ENCODE results near the gene SLC17A5. TPM values are rescaled to one million over a fixed set of nuclear protein-coding genes. Genes with fewer than 3 reads are reported as not detected.

Gene SLC17A5
- total RNA-seq, 4 donors from 2014 or later, result 15.0 to 17.9 (median 16.2) TPM

DNA sequence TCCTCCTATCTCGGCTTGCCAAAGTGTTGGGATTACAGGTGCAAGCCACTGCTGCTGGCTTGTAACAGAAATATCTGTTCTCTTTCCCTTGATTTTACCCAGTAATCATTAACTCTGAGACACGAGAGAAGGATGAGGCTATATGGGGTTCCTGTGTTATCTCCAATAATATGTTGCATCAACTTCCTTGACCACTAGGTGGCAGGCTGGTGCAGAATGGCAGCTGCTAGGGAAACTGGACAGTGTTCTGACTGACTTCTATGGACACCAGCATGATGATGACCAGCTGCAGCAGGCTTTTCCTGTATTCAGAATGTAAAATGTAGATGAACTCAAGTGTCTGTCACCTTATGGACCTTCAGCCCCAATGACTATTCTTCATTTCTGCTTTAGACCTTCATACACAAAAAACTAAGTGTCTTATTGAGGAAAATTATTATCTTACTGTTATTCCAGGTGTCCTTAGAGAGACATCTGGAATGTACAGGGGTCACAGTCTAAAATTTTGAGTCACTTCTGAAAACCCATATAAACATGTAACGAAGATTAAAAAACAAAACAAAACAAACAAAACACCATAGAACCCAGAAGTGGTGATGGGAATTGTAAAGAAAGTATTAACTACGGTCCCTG lies 21.8 kb upstream of the SLC17A5 start:
- peak; percentile 94 for DNase-seq (ENCODE audit: extremely low spot score)
- no peaks in the 10 kb centered on the region for H3K9me3 ChIP-seq
- H3K4me3 ChIP-seq, result no peak overlapping the region
- intact Hi-C loops (cut with DNase I), result loop anchor here (1.0 to 5.0 kb wide), 2 partner anchors 58 to 1537 kb away; no protein-coding TSS in a partner anchor
- WGBS, result 44% methylated on average over 4 of the region's 4 CpGs
- H3K4me1 ChIP-seq, result peaks cover 0 to 3% (median 0%) of the 10 kb centered on the region in 4 donors
- H3K27ac ChIP-seq (replicated peaks in 1 of 4), result no peak overlapping the region
- no peaks in the 10 kb centered on the region for H3K27me3 ChIP-seq
- no peak for TF ChIP-seq EP300 (IDR thresholded peaks at IDR 0.05)
- TF ChIP-seq, protein P1, sequence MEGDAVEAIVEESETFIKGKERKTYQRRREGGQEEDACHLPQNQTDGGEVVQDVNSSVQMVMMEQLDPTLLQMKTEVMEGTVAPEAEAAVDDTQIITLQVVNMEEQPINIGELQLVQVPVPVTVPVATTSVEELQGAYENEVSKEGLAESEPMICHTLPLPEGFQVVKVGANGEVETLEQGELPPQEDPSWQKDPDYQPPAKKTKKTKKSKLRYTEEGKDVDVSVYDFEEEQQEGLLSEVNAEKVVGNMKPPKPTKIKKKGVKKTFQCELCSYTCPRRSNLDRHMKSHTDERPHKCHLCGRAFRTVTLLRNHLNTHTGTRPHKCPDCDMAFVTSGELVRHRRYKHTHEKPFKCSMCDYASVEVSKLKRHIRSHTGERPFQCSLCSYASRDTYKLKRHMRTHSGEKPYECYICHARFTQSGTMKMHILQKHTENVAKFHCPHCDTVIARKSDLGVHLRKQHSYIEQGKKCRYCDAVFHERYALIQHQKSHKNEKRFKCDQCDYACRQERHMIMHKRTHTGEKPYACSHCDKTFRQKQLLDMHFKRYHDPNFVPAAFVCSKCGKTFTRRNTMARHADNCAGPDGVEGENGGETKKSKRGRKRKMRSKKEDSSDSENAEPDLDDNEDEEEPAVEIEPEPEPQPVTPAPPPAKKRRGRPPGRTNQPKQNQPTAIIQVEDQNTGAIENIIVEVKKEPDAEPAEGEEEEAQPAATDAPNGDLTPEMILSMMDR (IDR thresholded peaks at IDR 0.05), result peak; percentile 83 to 90 (median 87)
- no peaks in the 10 kb centered on the region for H3K36me3 ChIP-seq

DNA sequence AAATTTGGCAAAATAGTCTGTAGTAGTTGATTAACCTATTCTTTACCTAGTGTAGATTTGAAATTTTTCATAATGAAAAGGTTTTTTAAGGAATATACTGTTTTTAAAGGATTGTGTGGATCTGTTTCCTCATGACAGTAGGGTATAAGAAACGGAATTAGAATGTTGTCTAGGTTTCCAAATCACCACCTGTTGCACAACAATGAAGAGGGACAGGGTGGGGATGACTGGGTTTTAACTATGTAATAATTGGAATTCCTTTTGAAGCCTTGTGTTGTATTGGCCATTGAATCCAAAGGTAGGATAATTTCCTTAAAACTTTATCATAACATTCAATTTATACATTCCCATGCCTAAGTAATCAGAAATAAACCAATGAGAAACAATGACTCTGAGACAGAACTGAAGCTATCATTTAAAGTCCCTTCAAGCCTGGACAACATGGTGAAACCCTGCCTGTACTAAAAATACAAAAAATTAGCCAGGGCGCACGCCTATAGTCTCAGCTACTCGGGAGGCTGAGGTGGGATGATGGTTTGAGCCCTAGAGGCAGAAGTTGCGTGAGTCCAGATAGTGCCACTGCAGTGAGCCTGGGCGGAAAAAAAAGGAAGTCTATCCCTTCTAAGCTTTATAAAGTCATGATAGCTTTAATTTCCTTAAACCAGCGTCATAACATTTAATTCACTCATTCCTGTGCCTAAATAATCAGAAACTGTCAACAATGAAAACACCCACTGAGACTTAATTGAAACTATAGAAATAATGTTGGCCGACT lies 18.3 kb upstream of the SLC17A5 start:
- peaks cover 0 to 3% (median 0%) of the 10 kb centered on the region in 4 donors for H3K4me1 ChIP-seq
- intact Hi-C loops (cut with DNase I), result no loop called here
- WGBS, result 86% methylated on average over 8 of the region's 8 CpGs
- H3K27me3 ChIP-seq, result no peaks in the 10 kb centered on the region
- no peak for DNase-seq (ENCODE audit: extremely low spot score)
- H3K36me3 ChIP-seq, result no peaks in the 10 kb centered on the region
- H3K4me3 ChIP-seq, result no peak overlapping the region
- TF ChIP-seq POLR2AphosphoS5 (IDR thresholded peaks at IDR 0.05) (no peak), POLR2A (IDR thresholded peaks at IDR 0.05; ENCODE audit: low read depth) (no peak), EP300 (IDR thresholded peaks at IDR 0.05) (no peak)
- TF ChIP-seq, protein P1 (IDR thresholded peaks at IDR 0.05), result no peak
- H3K27ac ChIP-seq (replicated peaks in 1 of 4), result no peak overlapping the region
- H3K9me3 ChIP-seq, result no peaks in the 10 kb centered on the region

DNA sequence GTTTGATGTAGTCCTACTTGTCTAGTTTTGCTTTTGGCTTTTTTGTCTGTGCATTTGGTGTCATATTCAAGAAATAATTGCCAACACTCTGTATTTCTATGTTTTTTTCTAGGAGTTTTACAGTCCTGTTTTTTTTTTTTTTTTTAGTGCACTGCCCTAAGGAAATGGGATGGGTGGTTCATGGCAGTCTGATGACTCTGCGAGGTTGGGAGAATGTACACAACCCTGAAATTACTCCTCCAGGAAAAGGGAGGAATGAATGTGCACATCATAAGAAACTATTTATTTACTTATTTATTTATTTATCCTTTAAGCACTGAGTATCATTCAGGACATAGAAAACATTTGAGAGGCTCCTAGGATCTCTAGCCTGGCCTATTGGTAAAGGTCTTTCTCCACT lies 15.2 kb upstream of the SLC17A5 start:
- Histone ChIP-seq H3K36me3 (no peaks in the 10 kb centered on the region), H3K4me1 (no peaks in the 10 kb centered on the region), H3K27ac (replicated peaks in 1 of 4) (no peak overlapping the region), H3K27me3 (no peaks in the 10 kb centered on the region), H3K9me3 (no peaks in the 10 kb centered on the region), H3K4me3 (no peak overlapping the region)
- 100% methylated on average over 1 of the region's 1 CpG for WGBS
- TF ChIP-seq EP300 (IDR thresholded peaks at IDR 0.05) (no peak), POLR2A (IDR thresholded peaks at IDR 0.05; ENCODE audit: low read depth) (no peak), POLR2AphosphoS5 (IDR thresholded peaks at IDR 0.05) (no peak)
- TF ChIP-seq, protein P1 (IDR thresholded peaks at IDR 0.05), result no peak
- no peak for DNase-seq (ENCODE audit: extremely low spot score)
- intact Hi-C loops (cut with DNase I), result no loop called here

DNA sequence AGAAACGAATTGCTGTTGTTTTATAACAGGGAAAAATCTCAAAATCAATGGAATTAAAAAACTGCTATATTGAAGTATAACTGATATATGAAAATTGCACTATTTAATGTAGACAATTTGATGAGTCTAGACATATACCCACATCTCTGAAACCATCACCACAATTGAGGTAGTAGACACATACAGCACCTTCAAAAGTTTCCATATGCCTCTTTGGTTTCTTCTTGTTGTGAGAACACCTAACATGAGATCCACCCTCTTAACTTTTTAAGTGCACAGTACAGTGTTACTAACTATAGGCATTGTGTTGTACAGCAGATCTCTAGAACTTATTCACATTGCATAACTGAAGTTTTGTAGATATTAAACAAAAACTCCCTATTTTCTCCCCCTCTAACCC lies 14.0 kb upstream of the SLC17A5 start:
- intact Hi-C loops (cut with DNase I), result no loop called here

More for the DNA sequence above, 14.0 kb upstream of the SLC17A5 start:
- 64% methylated on average over 1 of the region's 1 CpG for WGBS
- H3K9me3 ChIP-seq, result no peaks in the 10 kb centered on the region
- no peaks in the 10 kb centered on the region for H3K4me1 ChIP-seq
- no peak for DNase-seq (ENCODE audit: extremely low spot score)
- TF ChIP-seq, protein P1 (IDR thresholded peaks at IDR 0.05), result no peak
- TF ChIP-seq EP300 (IDR thresholded peaks at IDR 0.05), result no peak
- no peak for TF ChIP-seq POLR2AphosphoS5 (IDR thresholded peaks at IDR 0.05)
- no peak for TF ChIP-seq POLR2A (IDR thresholded peaks at IDR 0.05; ENCODE audit: low read depth)
- no peak overlapping the region for H3K4me3 ChIP-seq
- no peak overlapping the region for H3K27ac ChIP-seq (replicated peaks in 1 of 4)
- no peaks in the 10 kb centered on the region for H3K36me3 ChIP-seq
- H3K27me3 ChIP-seq, result no peaks in the 10 kb centered on the region

All from esophagus muscularis mucosa (tissue), 4 donors.